ENCODE measurements around the gene SH3RF3.

DNA sequence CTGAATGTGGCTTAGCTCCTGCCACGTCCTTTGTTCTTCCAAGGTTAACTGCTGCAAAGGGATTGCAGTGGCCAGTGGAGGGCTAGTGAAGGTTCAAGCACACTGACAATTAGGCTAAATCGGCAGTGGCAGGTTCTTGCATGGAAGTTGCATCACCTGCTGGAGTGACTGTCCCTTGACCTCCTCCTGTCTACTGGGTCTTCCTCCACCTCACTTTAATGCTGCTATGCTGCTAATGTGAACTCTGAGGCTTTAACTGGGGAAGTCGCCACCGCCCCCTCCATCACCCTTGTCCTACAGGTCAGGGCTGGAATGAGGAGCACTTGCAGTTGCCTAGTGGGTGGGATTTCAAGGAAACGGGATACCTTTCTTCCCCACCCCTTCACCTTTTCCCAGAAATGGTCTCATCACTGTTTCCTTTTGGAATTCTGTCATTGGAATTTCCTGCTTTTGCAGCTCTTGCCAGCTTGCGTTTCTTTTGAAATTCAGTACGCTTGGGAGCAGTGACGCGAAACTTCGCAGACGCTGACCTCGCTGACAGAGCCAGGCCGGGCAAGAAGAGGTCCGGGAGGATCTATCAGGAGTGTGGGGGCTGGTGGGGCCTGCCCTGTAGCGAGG is 150.3 kb downstream of the SH3RF3 start:
- TF ChIP-seq, protein P1, sequence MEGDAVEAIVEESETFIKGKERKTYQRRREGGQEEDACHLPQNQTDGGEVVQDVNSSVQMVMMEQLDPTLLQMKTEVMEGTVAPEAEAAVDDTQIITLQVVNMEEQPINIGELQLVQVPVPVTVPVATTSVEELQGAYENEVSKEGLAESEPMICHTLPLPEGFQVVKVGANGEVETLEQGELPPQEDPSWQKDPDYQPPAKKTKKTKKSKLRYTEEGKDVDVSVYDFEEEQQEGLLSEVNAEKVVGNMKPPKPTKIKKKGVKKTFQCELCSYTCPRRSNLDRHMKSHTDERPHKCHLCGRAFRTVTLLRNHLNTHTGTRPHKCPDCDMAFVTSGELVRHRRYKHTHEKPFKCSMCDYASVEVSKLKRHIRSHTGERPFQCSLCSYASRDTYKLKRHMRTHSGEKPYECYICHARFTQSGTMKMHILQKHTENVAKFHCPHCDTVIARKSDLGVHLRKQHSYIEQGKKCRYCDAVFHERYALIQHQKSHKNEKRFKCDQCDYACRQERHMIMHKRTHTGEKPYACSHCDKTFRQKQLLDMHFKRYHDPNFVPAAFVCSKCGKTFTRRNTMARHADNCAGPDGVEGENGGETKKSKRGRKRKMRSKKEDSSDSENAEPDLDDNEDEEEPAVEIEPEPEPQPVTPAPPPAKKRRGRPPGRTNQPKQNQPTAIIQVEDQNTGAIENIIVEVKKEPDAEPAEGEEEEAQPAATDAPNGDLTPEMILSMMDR (IDR thresholded peaks at IDR 0.05; ENCODE audit: insufficient read depth, low read depth, low read length): no peak
- no peak for TF ChIP-seq EZH2 (IDR thresholded peaks at IDR 0.05; ENCODE audit: insufficient read depth, low read length)
